Measurements from ENCODE around the gene MAGI3. TPM values are rescaled to one million over a fixed set of nuclear protein-coding genes. Genes with fewer than 3 reads are reported as not detected.
"Not testable (repeated sequence)": the region's sequence is repeated elsewhere in the genome, so short reads cannot be mapped to it uniquely, and the experiment has no call there.

Gene MAGI3
- total and polyA plus RNA-seq, 2 donors (not counting 1 experiment from before 2014, with no cell fraction given) = 0.30 to 0.67 TPM

DNA sequence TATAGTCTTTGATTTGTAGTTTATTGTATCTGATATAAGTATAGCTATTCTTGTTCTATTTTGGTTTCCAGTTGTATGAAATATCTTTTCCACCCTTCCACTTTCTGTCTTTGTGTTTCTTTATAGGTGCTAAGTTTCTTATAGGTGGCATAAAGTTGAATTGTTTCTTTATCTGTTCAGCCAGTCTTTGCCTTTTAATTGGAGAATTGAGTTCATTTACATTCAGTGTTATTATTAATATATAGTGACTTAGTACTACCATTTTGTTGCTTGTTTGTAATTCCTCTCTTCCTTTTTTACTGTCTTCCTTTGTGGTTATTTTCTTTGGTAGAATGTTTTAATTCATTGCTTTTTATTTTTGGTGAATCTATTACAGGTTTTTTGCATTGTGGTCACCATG, 77.7 kb downstream of the MAGI3 start:
- no peaks in the 10 kb centered on the region for H3K36me3 ChIP-seq (replicated peaks in 1 of 2; ENCODE audit: control extremely low read depth in 1 of 2, control insufficient read depth in 1 of 2, extremely low read depth in 1 of 2, insufficient read depth in 2 of 2, low read length in 1 of 2)
- H2AFZ ChIP-seq (ENCODE audit: insufficient read depth, low read depth, low read length, poor library complexity, severe bottlenecking) = no peak overlapping the region
- H4K20me1 ChIP-seq (ENCODE audit: control insufficient read depth, insufficient read depth, low read length, poor library complexity, severe bottlenecking) = no peaks in the 10 kb centered on the region
- H3K4me1 ChIP-seq (ENCODE audit: control insufficient read depth in 2 of 2, insufficient read depth in 2 of 2, low read length in 2 of 2) = no peaks in the 10 kb centered on the region
- ChIA-PET CTCF (no interaction called here), POLR2A (no interaction called here)
- Mint-ChIP-seq H3K4me1 (no peaks in the 10 kb centered on the region), H3K27me3 (no peaks in the 10 kb centered on the region), H3K9me3 (ENCODE audit: insufficient read depth) (peaks cover 6% of the 10 kb centered on the region), H3K27ac (no peak overlapping the region), H3K4me3 (no peak overlapping the region)
- no peak for DNase-seq
- H3K4me2 ChIP-seq (replicated peaks; ENCODE audit: low read depth, low read length, poor library complexity, severe bottlenecking) = no peak overlapping the region
- intact Hi-C loops (cut with micrococcal nuclease) = no loop called here
- H3K9ac ChIP-seq (ENCODE audit: low read length) = no peak overlapping the region
- no peaks in the 10 kb centered on the region for H3K27me3 ChIP-seq (replicated peaks in 1 of 4; ENCODE audit: control extremely low read depth in 1 of 4, control insufficient read depth in 3 of 4, insufficient read depth in 4 of 4, low read length in 3 of 4)
- TF ChIP-seq, protein P1, sequence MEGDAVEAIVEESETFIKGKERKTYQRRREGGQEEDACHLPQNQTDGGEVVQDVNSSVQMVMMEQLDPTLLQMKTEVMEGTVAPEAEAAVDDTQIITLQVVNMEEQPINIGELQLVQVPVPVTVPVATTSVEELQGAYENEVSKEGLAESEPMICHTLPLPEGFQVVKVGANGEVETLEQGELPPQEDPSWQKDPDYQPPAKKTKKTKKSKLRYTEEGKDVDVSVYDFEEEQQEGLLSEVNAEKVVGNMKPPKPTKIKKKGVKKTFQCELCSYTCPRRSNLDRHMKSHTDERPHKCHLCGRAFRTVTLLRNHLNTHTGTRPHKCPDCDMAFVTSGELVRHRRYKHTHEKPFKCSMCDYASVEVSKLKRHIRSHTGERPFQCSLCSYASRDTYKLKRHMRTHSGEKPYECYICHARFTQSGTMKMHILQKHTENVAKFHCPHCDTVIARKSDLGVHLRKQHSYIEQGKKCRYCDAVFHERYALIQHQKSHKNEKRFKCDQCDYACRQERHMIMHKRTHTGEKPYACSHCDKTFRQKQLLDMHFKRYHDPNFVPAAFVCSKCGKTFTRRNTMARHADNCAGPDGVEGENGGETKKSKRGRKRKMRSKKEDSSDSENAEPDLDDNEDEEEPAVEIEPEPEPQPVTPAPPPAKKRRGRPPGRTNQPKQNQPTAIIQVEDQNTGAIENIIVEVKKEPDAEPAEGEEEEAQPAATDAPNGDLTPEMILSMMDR (IDR thresholded peaks at IDR 0.05) = no peak
- no peak for TF ChIP-seq EZH2 (IDR thresholded peaks at IDR 0.05; ENCODE audit: borderline replicate concordance, insufficient read depth, low read depth, low read length, poor library complexity, severe bottlenecking)
- no peak overlapping the region for H3K27ac ChIP-seq (ENCODE audit: low read length in 2 of 2)
- H3K79me2 ChIP-seq (ENCODE audit: control insufficient read depth, insufficient read depth, low read length) = no peaks in the 10 kb centered on the region
- no peak for ATAC-seq (ENCODE audit: low read depth)
- peaks cover 2 to 8% (median 8%) of the 10 kb centered on the region in 3 donors for H3K9me3 ChIP-seq (ENCODE audit: control extremely low read depth in 1 of 3, control insufficient read depth in 2 of 3, insufficient read depth in 1 of 3, low read length in 2 of 3)
- H3K4me3 ChIP-seq (ENCODE audit: control extremely low read depth in 1 of 5, extremely low read depth in 1 of 5, insufficient read depth in 1 of 5, low read depth in 2 of 5, low read length in 4 of 5) = no peak overlapping the region

DNA sequence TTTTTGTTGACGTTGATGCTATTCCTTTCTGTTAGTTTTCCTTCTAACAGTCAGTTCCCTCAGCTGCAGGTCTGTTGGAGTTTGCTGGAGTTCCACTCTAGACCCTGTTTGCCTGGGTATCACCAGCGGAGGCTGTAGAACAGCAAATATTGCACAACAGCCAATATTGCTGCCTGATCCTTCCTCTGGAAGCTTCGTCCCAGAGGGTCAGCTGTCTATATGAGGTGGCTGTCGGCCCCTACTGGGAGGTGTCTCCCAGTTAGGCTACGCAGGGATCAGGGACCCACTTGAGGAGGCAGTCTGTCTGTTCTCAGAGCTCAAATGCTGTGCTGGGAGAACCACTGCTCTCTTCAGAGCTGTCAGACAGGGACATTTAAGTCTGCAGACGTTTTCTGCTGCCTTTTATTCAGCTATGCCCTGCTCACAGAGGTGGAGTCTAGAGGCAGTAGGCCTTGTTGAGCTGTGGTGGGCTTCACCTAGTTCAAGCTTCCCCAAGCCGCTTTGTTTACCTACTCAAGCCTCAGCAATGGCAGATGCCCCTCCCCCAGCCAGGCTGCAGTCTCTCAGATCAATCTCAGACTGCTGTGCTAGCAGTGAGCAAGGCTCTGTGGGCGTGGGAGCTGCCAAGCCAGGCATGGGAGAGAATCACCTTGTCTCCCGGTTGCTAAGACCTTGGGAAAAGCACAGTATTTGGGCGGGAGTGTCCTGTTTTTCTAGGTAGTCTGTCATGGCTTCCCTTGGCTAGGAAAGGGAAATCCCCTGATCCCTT, 88.3 kb downstream of the MAGI3 start:
- H3K79me2 ChIP-seq (ENCODE audit: control insufficient read depth, insufficient read depth, low read length); H3K9ac ChIP-seq (ENCODE audit: low read length); H3K4me1 ChIP-seq (ENCODE audit: control insufficient read depth in 2 of 2, insufficient read depth in 2 of 2, low read length in 2 of 2); H2AFZ ChIP-seq (ENCODE audit: insufficient read depth, low read depth, low read length, poor library complexity, severe bottlenecking); H3K27ac Mint-ChIP-seq; H3K4me2 ChIP-seq (replicated peaks; ENCODE audit: low read depth, low read length, poor library complexity, severe bottlenecking); H3K4me3 ChIP-seq (ENCODE audit: control extremely low read depth in 1 of 5, extremely low read depth in 1 of 5, insufficient read depth in 1 of 5, low read depth in 2 of 5, low read length in 4 of 5); H3K9me3 Mint-ChIP-seq (ENCODE audit: insufficient read depth); H3K27me3 Mint-ChIP-seq; H3K36me3 ChIP-seq (replicated peaks in 1 of 2; ENCODE audit: control extremely low read depth in 1 of 2, control insufficient read depth in 1 of 2, extremely low read depth in 1 of 2, insufficient read depth in 2 of 2, low read length in 1 of 2); H3K4me1 Mint-ChIP-seq; H4K20me1 ChIP-seq (ENCODE audit: control insufficient read depth, insufficient read depth, low read length, poor library complexity, severe bottlenecking); H3K4me3 Mint-ChIP-seq; DNase-seq; H3K27me3 ChIP-seq (replicated peaks in 1 of 4; ENCODE audit: control extremely low read depth in 1 of 4, control insufficient read depth in 3 of 4, insufficient read depth in 4 of 4, low read length in 3 of 4); POLR2A ChIA-PET; intact Hi-C loops (cut with micrococcal nuclease); CTCF ChIA-PET; ATAC-seq (ENCODE audit: low read depth); H3K27ac ChIP-seq (ENCODE audit: low read length in 2 of 2): not testable (repeated sequence)
- peaks cover 0 to 16% (median 11%) of the 10 kb centered on the region in 3 donors for H3K9me3 ChIP-seq (ENCODE audit: control extremely low read depth in 1 of 3, control insufficient read depth in 2 of 3, insufficient read depth in 1 of 3, low read length in 2 of 3)
- WGBS (ENCODE audit: insufficient coverage) = 85% methylated on average over 9 of the region's 10 CpGs

All from B cell (primary cell).